GM12878 (cell line): Measurements from ENCODE around the gene DNAH17. TPM values are rescaled to one million over a fixed set of nuclear protein-coding genes. Genes with fewer than 3 reads are reported as not detected.

Source experiments
- ATAC-seq: fragments of 200-7000 bp; cut with Tn5 transposase; 3 replicates; pipeline ENCODE4 v1.9.1; 2020; ENCODE audit warnings: mild to moderate bottlenecking, moderate library complexity
- BruUV-seq: library from RNA; stranded (reverse); fragments of 400-500 nt; replicated peaks from 2 replicates; lab custom pipeline; 2021; lab: Mats Ljungman, UMichigan
- CTCF ChIA-PET: fragments of 300-600 bp; sonication (Branson Sonifier 250); formaldehyde crosslinking; extraction: SDS; loops from one replicate; lab custom pipeline; 2021; ENCODE audit warnings: inconsistent platforms; lab: Yijun Ruan, JAX
- POLR2A ChIA-PET: fragments of 350-600 bp; formaldehyde crosslinking; extraction: SDS; loops from one replicate; lab custom pipeline; 2021; ENCODE audit warnings: inconsistent platforms; lab: Charles Lee
- RAD21 ChIA-PET: fragments of 300-600 bp; sonication (Branson Sonifier 250); formaldehyde crosslinking; loops from one replicate; lab custom pipeline; 2023; ENCODE audit warnings: antibody characterized with exemption; ENCODE audit not compliant: unreplicated experiment; lab: Charles Lee
- SMC1A ChIA-PET: fragments of 300-600 bp; sonication (Branson Sonifier 250); formaldehyde crosslinking; loops from one replicate; lab custom pipeline; 2023; ENCODE audit not compliant: unreplicated experiment, uncharacterized antibody; lab: Charles Lee
- DNase-seq: peaks from one replicate; pipeline ENCODE4 v3.0.0-alpha.2; 2011; ENCODE audit warnings: low read depth, low spot score
- FAIRE-seq: peaks from 3 replicates; lab custom pipeline; 2011; peaks lifted over from hg19 to GRCh38; lab: Jason Lieb, UNC
- H2AFZ ChIP-seq: 2 replicates; pipeline ENCODE4 v1.6.0; 2011; ENCODE audit warnings: low read depth, low read length, control low read depth; ENCODE audit not compliant: control insufficient read depth
- H3K27ac ChIP-seq: 2 replicates; pipeline ENCODE4 v1.5.1; 2011; ENCODE audit warnings: control low read depth; ENCODE audit not compliant: control insufficient read depth, insufficient read depth
- H3K27me3 ChIP-seq, 2 experiments: replicated peaks in 1 of 2; 2 replicates each; pipeline versions ENCODE4 v1.6.0 to v1.6.1; 2011; ENCODE audit warnings: low read length in 1 of 2; ENCODE audit not compliant: control insufficient read depth in 2 of 2, insufficient read depth in 2 of 2
- H3K36me3 ChIP-seq, 2 experiments: 2 replicates each; pipeline ENCODE4 v1.5.1; 2011; ENCODE audit warnings: low read length in 1 of 2; ENCODE audit not compliant: control insufficient read depth in 2 of 2, insufficient read depth in 2 of 2
- H3K4me1 ChIP-seq: 2 replicates; pipeline ENCODE4 v1.6.1; 2011; ENCODE audit warnings: mild to moderate bottlenecking, low read length, moderate library complexity, mixed read lengths; ENCODE audit not compliant: control insufficient read depth, insufficient read depth
- H3K4me2 ChIP-seq: 2 replicates; pipeline ENCODE4 v1.6.0; 2011; ENCODE audit warnings: control low read depth; ENCODE audit not compliant: control insufficient read depth, insufficient read depth
- H3K4me3 ChIP-seq: fragments of 200-600 bp; sonication (generic); 2 replicates; pipeline ENCODE4 v1.5.1; 2016
- H3K79me2 ChIP-seq: 2 replicates; pipeline ENCODE4 v1.6.0; 2011; ENCODE audit warnings: low read length; ENCODE audit not compliant: control insufficient read depth, insufficient read depth
- H3K9ac ChIP-seq: 2 replicates; pipeline ENCODE4 v1.8.0; 2011; ENCODE audit warnings: low read length, control low read depth, mixed read lengths; ENCODE audit not compliant: control insufficient read depth, insufficient read depth
- H3K9me3 ChIP-seq: replicated peaks from 3 replicates; pipeline ENCODE4 v1.5.1; 2011; ENCODE audit warnings: mild to moderate bottlenecking, low read length; ENCODE audit not compliant: control insufficient read depth, insufficient read depth
- H4K20me1 ChIP-seq: 2 replicates; pipeline ENCODE4 v1.6.0; 2011; ENCODE audit not compliant: control insufficient read depth, insufficient read depth
- CBX5 ChIP-seq: sonication (generic); IDR thresholded peaks from 2 replicates; pipeline ENCODE4 v1.6.1; 2016; ENCODE audit warnings: low read depth, moderate library complexity, mild to moderate bottlenecking, inconsistent platforms
- FOS ChIP-seq: IDR thresholded peaks from 3 replicates; pipeline ENCODE4 v1.6.1; 2011; ENCODE audit warnings: borderline replicate concordance; ENCODE audit not compliant: insufficient read length; ENCODE audit errors: extremely low read depth
- IKZF2 ChIP-seq, 2 experiments: fragments of 450-650 bp; IDR thresholded peaks; 2 replicates each; pipeline ENCODE4 v1.6.1; 2017; ENCODE audit warnings: mild to moderate bottlenecking in 2 of 2, moderate library complexity in 2 of 2
- LARP7 ChIP-seq: fragments of 450-650 bp; IDR thresholded peaks from 2 replicates; pipeline ENCODE4 v1.6.1; 2017; ENCODE audit warnings: mild to moderate bottlenecking
- MTA2 ChIP-seq: fragments of 450-650 bp; IDR thresholded peaks from 2 replicates; pipeline ENCODE4 v1.6.1; 2016; ENCODE audit warnings: low read depth, mild to moderate bottlenecking, moderate library complexity
- MYB ChIP-seq: fragments of 150-350 bp; IDR thresholded peaks from 2 replicates; pipeline ENCODE4 v1.6.1; 2014; ENCODE audit warnings: mild to moderate bottlenecking, low read depth, low read length, borderline replicate concordance
- PRDM15 ChIP-seq: fragments of 450-650 bp; formaldehyde crosslinking; IDR thresholded peaks from 2 replicates; pipeline ENCODE4 v1.4.0; 2020; ENCODE audit warnings: mild to moderate bottlenecking, moderate library complexity
- RBBP5 ChIP-seq: fragments of 200-600 bp; sonication (generic); conservative IDR thresholded peaks from 2 replicates; pipeline ENCODE4 v1.6.1; 2016
- SMARCA5 ChIP-seq: fragments of 450-650 bp; IDR thresholded peaks from 2 replicates; pipeline ENCODE4 v1.6.1; 2017; ENCODE audit warnings: mild to moderate bottlenecking
- SMC3 ChIP-seq: IDR thresholded peaks from 2 replicates; pipeline ENCODE4 v1.6.1; 2011; ENCODE audit warnings: low read length, improper control_type of control experiment, borderline replicate concordance
- SPI1 ChIP-seq: IDR thresholded peaks from 2 replicates; pipeline ENCODE4 v1.6.1; 2011; ENCODE audit warnings: low read depth, mild to moderate bottlenecking, low read length, moderate library complexity, borderline replicate concordance; ENCODE audit not compliant: insufficient read depth
- STAT1 ChIP-seq: fragments of 450-650 bp; conservative IDR thresholded peaks from 2 replicates; pipeline ENCODE4 v1.6.1; 2014; ENCODE audit warnings: antibody characterized with exemption, mild to moderate bottlenecking
- STAT3 ChIP-seq: IDR thresholded peaks from 2 replicates; pipeline ENCODE4 v1.6.1; 2011; ENCODE audit warnings: low read depth, low read length, improper control_type of control experiment
- ZNF622 ChIP-seq: fragments of 450-650 bp; IDR thresholded peaks from 2 replicates; pipeline ENCODE4 v1.6.1; 2017; ENCODE audit warnings: mild to moderate bottlenecking, inconsistent platforms
- whole genome bisulfite sequencing: methylation state at CpG from one replicate; pipeline ENCODE4 v1.1.6; 2016; ENCODE audit warnings: low lambda C conversion rate; ENCODE audit not compliant: insufficient replicate concordance, insufficient coverage; ENCODE audit errors: missing lambda C conversion rate; 5-methylcytosine and 5-hydroxymethylcytosine counted together
- in situ Hi-C: fragments of 300-500 bp; cut with MboI; formaldehyde crosslinking; loops from 9 replicates; pipeline ENCODE4 v1.14.3; 2018; ENCODE audit warnings: mixed read lengths
- intact Hi-C: fragments of 100-400 bp; cut with micrococcal nuclease; formaldehyde crosslinking; loops from one replicate; pipeline ENCODE4 v1.14.2; 2022; ENCODE audit not compliant: unreplicated experiment
- polyA plus RNA-seq, 11 experiments: library from polyadenylated mRNA; depleted of rRNA in 4 of 11; unstranded in 6 of 11; stranded (reverse) in 5 of 11; fragments of >200 nt; fragmentation: Nextera tagmentation in 4 of 11; fragmentation: Illumina TruSeq in 1 of 11; extraction: Ambion mirVana in 4 of 11; extraction: Trizol in 1 of 11; gene quantifications; 1 replicate in 1 of 11; 2 replicates in 10 of 11; pipeline versions ENCODE4 v1.2.1 to v1.2.3, GENCODE V29; 2011 to 2016; ENCODE audit warnings: inconsistent platforms in 2 of 11, missing spikeins in 2 of 11, low read depth in 1 of 11
- total RNA-seq, 4 experiments: library from RNA; depleted of rRNA in 3 of 4; stranded (reverse); fragments of >200 nt in 3 of 4; fragmentation: Illumina TruSeq in 1 of 4; extraction: Trizol in 1 of 4; gene quantifications; 2 replicates each; pipeline versions ENCODE4 v1.2.1 to v1.2.3, GENCODE V29; 2013 to 2021
- TF ChIP-seq, protein P1 (sequence below), 3 experiments: IDR thresholded peaks in 2 of 3; conservative IDR thresholded peaks in 1 of 3; 2 replicates each; pipeline ENCODE4 v1.5.1; 2011; ENCODE audit warnings: low read depth in 3 of 3, low read length in 3 of 3, mild to moderate bottlenecking in 3 of 3, control low read depth in 2 of 3, moderate library complexity in 2 of 3, inconsistent platforms in 1 of 3, mixed read lengths in 1 of 3; ENCODE audit not compliant: control insufficient read depth in 2 of 3, insufficient read depth in 1 of 3; ENCODE audit errors: extremely low read depth in 1 of 3

DNAH17 gene
- total and polyA plus RNA-seq, 10 of the 15 experiments (the other 5 are each of a cell fraction or from before 2014, with no cell fraction given) = 0.16 to 2.9 (median 0.56) TPM

DNA sequence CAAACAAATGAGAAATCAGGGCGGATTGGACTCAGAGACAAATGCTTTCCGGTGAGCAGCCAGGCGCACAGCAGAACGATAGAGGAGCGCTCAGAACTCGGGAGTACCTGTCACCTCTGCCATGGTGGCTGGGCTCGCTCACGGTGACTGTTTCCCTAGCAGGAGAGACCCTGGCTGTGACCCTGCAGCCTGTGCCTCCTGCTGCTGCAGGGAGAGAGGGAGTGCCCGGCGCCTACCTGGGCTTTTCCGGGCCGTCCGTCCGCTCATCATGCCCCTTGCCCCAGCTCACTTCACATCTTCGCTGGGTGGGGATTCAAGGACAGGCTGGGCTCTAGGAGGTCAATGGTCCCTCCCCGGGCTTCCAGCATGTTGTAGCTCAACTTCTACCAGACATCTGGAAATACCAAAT is 14.1 kb upstream of the DNAH17 start:
- ATAC-seq = no peak
- RAD21 ChIA-PET = no interaction called here

More for the DNA sequence above, 14.1 kb upstream of the DNAH17 start:
- intact Hi-C loops (no loop called here), in situ Hi-C loops (no loop called here)
- no peak for FAIRE-seq
- Histone ChIP-seq H3K9me3 (no peaks in the 10 kb centered on the region), H3K36me3 (no peaks in the 10 kb centered on the region), H3K27ac (no peak overlapping the region), H3K4me2 (no peak overlapping the region), H3K79me2 (no peaks in the 10 kb centered on the region), H4K20me1 (no peaks in the 10 kb centered on the region), H3K9ac (no peak overlapping the region), H3K4me1 (peaks cover 3% of the 10 kb centered on the region)
- 75% methylated on average over 16 of the region's 16 CpGs for WGBS
- CTCF ChIA-PET = no interaction called here
- TF ChIP-seq RBBP5 (no peak), STAT1 (no peak), SMARCA5 (no peak), STAT3 (no peak), CBX5 (no peak), FOS (no peak), IKZF2 (IDR thresholded peaks at IDR 0.05) (no peak), SMC3 (no peak), PRDM15 (CRISPR knock-in tag) (no peak), MYB (no peak), LARP7 (no peak), MTA2 (no peak), ZNF622 (no peak), SPI1 (no peak)
- TF ChIP-seq, protein P1, sequence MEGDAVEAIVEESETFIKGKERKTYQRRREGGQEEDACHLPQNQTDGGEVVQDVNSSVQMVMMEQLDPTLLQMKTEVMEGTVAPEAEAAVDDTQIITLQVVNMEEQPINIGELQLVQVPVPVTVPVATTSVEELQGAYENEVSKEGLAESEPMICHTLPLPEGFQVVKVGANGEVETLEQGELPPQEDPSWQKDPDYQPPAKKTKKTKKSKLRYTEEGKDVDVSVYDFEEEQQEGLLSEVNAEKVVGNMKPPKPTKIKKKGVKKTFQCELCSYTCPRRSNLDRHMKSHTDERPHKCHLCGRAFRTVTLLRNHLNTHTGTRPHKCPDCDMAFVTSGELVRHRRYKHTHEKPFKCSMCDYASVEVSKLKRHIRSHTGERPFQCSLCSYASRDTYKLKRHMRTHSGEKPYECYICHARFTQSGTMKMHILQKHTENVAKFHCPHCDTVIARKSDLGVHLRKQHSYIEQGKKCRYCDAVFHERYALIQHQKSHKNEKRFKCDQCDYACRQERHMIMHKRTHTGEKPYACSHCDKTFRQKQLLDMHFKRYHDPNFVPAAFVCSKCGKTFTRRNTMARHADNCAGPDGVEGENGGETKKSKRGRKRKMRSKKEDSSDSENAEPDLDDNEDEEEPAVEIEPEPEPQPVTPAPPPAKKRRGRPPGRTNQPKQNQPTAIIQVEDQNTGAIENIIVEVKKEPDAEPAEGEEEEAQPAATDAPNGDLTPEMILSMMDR (IDR thresholded peaks at IDR 0.05 in 2 of 3, conservative IDR thresholded peaks at IDR 0.05 in 1 of 3; ENCODE audit: control insufficient read depth in 2 of 3, extremely low read depth in 1 of 3, insufficient read depth in 1 of 3, low read depth in 3 of 3, low read length in 3 of 3) = no peak
- TF ChIP-seq, all 136 proteins: peak for 0
- POLR2A ChIA-PET = interaction anchor here (0.7 kb wide), 1 partner anchor 649 kb away, joined by 6 read pairs; no protein-coding TSS in a partner anchor
- Histone ChIP-seq H3K27me3 (0 out of 4 replicates have a peak, but pooled peaks cover 0 to 1% of the 10 kb centered on the region in 2 experiments), H2AFZ (no peak overlapping the region), H3K4me3 (no peak overlapping the region)
- BruUV-seq = no TSS peak
- SMC1A ChIA-PET = interaction anchor here (2.5 kb wide), 1 partner anchor 14 kb away, joined by 9 read pairs; no protein-coding TSS in a partner anchor
- DNase-seq = no peak
